Hematopoietic multipotent progenitor cell treated with erythropoietin and hydrocortisone succinate and interleukin-3 and kit ligand, for 17 days (in vitro differentiated cells): Measurements from ENCODE around the gene TMUB1.

Experiments used
- DNase-seq: peaks from one replicate; pipeline ENCODE4 v3.0.0-alpha.2; 2015; ENCODE audit warnings: low spot score

TMUB1 gene

DNA sequence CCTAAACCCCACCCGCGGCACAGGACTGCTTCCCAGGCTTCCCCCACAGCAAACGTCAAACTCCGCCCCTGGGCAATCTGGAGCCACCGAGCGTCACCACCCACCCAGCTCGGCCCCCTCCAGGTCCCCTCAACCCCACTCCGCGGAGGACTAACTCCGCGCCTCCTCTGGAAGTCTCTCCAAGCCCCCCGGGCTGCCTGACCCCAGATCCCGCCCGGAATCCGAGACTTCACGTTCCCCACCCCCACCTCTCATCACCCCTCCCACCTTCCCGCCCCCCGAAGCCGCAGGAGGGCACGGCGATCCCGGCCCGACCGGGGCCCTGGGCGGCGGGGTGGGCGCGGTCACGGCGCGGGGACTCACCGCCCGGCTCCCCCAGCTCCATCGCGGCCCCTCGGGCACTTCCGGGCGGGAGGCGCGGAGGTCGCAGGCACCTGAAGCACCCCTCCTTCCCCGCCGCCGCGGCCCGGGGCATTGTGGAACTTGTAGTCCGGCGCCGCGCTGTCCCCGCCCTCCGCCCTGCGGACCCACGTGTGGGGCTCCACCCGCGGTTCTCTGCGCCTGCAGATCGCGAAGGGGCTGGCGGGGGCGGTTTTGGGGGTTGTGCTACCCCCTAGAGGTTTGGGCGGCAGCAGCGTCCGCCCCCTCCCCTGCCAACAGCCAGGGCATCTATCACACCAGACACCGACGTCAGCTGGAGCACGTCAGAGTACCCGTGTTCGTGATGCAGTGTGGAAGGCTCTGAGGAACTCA, at the start of gene TMUB1:
Gene TMUB1 (minus strand): TSS at position 423 of the 753 bp plus-strand sequence. CDS start 930 bp downstream, outside the sequence.
- peak; percentile 68 for DNase-seq

DNA sequence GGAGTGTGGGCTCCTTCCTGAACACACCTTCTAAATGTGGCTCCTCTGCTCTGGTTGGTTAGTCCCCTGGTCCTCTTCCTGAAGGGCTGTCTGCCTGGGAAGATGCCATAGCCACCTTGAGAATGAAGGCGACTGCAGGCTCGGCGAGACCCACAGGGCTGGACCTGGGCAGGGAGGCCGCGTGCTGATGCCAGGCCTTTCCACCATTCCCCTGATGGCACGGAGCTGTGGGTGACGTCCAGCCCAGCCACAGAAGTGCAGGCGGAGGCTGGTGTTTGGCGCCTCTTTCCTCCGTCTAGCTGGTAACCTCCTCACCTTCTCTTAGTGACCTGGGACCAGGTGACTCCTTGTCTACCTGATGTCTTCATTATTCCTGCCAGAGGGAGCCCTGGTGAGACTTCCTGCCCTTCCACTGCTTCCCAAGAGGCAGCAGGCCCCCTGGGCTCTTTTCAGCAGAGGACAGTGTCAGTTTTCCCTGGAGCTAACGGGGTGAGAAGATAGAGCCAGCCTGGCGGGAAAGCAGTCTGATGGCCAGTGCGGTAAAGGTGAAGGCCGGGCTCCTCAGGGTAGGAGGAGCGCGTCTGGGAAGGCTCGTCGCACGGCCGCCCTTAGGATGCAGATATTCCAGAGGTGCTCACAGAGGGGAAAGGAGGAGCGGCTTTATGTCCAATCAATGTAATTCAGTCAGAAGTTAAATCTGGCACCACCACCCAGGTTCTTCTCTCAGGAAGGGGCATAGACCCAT, 49.3 kb upstream of the TMUB1 start:
- no peak for DNase-seq

DNA sequence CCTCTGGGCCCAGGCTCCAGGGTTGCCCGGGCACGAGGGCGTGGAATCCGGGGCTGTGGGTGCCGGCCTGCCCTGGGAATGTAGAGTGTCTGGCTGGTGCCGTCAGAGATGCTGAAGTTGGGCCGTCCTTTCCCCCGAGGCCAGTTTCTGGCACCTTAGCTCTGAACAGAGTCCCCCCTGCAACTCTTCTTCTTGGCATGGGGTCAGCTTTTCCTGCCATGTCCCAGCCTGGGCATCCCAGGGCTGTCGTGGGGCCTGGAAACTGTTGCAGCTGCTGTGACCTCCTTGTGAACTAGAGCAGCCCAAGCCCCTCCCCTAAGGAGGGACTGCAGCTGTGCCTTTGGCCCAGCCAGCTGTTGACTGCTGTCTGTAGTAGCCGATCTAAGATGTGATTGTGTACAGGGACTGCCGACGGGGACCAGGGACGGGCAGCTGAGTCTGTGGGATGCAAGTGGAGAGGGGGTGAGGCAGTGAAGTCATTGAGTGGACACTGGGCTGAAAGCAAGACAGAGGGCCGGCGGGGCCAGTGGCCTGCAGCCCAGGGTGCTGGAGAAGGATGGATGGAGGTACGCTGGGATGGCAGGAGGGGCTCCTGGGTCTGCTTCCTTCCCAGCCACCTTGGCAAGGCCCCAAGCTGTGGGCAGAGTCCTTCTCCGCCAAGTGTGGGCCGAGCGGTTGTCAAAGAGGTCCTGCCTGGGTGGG, 48.5 kb upstream of the TMUB1 start:
- no peak for DNase-seq

DNA sequence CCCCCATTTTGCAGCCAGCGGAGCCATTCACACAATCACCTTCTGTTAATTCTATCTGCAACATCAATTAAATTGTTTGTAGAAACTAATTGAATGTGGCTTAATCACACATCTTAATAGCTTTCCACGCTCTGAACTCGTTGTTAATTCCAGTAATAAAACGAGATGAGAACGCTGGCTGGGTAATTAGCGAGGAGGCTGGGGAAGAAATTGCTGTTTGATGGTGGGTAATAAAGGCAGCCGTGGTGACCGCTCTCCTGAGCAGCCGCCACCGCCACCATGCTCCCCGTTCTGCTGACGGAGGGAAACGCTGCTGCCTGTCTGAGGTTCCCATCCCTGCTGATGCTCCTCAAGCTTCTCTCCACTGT, 47.9 kb upstream of the TMUB1 start:
- DNase-seq = no peak

- DNase-seq = no peak
Measured at GRCh38 chr7:151130741-151131157, 47.5 kb upstream of the TMUB1 start.

GRCh38 chr7:151129960-151130591, 46.8 kb upstream of the TMUB1 start:
- no peak for DNase-seq

DNA sequence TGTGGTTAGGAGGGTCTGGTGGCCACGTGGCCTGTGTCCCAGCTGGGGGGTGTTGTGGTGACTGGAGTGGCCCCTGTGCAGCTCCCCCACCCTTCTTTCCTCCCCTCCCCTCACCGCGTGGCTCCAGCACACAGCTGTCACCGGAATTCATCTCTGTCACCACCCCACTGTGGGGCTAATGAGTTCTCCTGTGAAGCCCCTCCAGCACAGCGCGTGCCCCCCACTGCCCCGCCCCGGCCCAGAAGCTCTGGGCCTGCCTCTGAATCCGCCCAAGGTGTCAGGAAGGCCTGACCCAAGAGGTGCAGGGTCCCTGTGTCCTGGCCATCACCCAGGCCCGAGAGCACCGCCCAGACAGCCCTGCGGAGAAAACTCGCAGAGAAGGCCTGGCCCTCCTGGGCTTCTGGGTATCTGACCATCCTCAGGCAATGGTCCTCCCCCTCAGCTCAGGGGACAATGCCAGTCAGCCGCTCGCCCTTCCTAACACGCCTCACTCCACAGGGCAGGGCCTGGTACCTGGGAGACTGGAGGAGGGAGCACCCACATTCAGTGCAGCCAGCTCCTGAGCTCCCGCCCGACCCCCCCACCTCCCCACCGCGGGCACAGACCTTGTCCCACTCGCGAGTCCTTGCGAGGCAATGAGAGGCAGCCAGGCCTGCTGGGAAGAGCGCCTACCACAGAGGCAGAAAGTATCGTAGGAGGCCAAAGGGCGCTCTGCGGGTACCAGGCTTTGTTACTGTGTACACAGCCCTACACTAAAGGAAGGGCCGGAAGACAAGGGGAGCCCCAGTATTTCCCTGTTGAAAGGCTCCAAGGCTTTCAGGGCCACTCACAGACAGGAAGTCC, 46.0 kb upstream of the TMUB1 start:
- DNase-seq = no peak

- DNase-seq = no peak
Measured at GRCh38 chr7:151128716-151129115, 45.4 kb upstream of the TMUB1 start.

- DNase-seq = no peak
Measured at GRCh38 chr7:151128144-151128543, 44.9 kb upstream of the TMUB1 start.

DNA sequence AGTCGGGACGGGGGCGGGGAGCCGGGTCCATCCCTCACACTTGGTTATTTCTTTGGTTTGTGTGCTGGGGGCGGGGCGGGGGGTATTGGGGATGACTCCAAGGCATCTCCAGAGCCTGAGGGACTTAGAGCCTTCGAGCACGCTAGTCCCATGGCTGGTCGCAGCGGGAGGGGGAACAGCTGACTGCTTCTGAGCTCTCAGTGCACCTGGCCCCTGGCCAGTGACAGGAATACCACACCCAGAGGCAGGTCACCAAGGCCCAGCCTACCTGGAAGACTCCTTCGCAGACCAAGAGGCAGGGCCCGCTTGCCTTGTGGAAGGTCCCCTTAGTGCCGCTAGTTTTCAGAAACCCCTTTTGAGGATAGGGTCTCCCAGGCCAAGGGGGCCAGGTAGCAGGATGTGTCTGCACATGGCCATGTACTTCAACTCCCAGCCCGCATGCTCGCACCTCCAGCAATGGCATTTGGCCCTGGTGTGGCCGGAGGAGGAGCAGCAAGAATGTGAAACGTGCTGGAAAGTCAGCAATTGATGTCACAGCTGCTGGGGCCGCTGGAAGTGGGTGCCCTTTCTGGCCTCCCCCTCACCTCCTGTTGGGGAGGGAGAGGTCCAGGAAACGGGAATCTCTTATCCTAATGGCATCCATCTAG, 43.3 kb upstream of the TMUB1 start:
- no peak for DNase-seq

- DNase-seq = no peak
Measured at GRCh38 chr7:151125846-151126481, 42.7 kb upstream of the TMUB1 start.

- DNase-seq = no peak
Measured at GRCh38 chr7:151125470-151125845, 42.2 kb upstream of the TMUB1 start.

DNA sequence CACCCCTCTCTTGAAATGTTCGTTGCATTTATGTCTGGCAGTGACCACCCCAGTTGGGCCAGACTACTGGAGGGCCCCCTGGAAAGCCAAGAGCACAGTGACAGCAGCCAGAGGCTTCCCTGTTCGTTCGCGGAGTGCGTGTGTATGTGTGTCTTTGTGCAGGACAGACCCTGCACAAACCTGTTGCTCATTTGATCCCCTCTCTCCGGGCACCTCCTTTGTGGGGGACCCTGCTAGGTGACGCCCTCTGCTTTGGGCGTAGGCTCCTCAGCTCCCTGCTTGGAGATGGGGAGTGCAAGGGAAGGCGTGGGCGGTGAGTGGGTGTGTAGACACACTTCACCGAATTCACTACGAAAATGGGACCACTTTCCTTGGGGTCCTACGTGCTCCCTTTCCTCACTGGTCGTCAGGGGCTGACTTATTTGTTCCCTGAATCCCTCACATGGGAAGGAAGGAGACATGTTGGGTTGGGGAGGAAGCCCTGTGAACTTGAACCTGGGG, 41.7 kb upstream of the TMUB1 start:
- DNase-seq = no peak

DNA sequence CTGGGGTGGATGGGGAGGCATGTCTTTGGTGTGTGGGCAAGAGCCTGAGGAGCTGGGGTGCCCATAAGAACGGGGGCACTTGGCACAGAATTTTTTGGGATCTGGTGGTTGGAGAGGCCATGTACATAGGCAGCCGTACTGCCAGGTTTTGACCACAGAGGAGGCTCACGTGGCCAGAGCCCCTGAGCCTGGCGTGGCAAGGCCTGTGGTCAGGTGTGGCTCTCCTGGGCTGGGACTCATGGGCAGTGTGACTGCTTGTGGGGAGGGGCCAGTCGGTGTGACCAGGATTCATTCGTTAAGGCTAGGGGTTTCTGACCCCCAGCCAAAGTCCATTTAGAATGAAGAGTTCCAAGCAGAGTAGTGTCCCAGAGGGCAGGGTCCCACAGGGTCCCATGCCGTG, 41.2 kb upstream of the TMUB1 start:
- no peak for DNase-seq

- peak; percentile 86 for DNase-seq
Measured at GRCh38 chr7:151123822-151124464, 40.6 kb upstream of the TMUB1 start.

DNA sequence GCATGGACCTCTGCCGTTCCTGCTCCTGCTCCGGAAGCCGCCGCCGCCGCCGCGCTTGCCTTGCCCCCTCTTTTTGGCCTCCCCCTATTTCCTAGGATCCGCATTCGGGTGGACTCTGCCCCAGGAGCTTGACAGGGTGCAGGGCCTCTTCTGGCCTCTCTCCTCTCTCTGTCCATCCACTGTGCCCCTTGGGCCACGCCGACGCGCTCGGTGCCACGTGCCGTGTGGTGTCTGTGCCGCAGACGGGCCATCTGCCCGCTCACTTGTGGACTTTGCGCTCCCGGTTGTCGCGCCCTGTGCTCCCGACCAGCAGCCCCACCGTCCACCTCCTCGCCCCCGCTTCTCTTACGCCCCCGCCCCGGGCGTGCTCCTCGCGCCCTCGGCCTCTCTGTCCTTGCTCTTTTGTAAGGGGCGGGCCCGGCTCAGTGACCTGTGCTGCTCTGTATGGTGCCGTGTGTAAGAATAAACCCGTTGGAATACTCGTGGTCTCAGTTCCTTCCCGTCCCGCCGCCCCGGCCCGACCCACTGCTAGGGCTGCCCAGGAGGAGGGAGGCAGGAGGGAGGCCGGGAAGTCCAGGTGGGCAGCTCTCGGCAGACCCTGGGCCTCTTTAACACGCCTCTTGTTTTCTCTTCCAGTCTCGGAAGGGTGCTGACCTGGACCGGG, 40.0 kb upstream of the TMUB1 start:
- DNase-seq = no peak

- no peak for DNase-seq
Measured at GRCh38 chr7:151122796-151123157, 39.5 kb upstream of the TMUB1 start.

DNA sequence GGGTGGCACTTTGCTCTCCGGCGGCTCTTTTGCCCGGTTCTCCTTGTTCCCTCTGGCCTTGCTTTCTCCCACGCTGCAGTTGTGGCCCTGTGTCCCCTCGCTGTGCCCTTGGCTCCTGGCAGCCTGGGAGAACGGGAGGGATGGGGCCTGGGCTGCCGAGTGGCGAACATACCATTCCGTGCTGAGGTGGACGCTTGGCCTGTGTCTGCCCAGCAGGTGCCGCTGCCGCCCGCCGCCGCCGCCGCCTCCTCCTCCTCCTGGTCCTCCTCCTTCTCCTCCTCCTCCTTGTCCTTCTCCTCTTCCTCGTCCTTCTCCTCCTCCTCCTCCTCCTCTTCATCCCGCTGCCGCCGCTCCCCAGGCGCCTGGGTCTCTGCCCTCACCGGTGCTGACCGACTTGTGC, 39.0 kb upstream of the TMUB1 start:
- DNase-seq = no peak

- no peak for DNase-seq
Measured at GRCh38 chr7:151121380-151122170, 38.3 kb upstream of the TMUB1 start.
